Ascending aorta (tissue), 2 donors: ENCODE measurements around the gene ATL3. TPM values are rescaled to one million over a fixed set of nuclear protein-coding genes. Genes with fewer than 3 reads are reported as not detected.
"Not testable (repeated sequence)": the region's sequence is repeated elsewhere in the genome, so short reads cannot be mapped to it uniquely, and the experiment has no call there.

Source experiments
- DNase-seq, 2 donors: peaks; one replicate each; pipeline ENCODE4 v3.0.0-alpha.2; 2019; ENCODE audit warnings: low spot score in 2 of 2
- H3K27ac ChIP-seq, 2 donors: fragments of 200-600 bp; sonication (generic); one replicate each; pipeline ENCODE4 v1.5.1; 2016 to 2017; ENCODE audit warnings: mild to moderate bottlenecking in 1 of 2
- H3K27me3 ChIP-seq: fragments of 200-600 bp; sonication (generic); one replicate; pipeline ENCODE4 v1.5.1; 2017
- H3K36me3 ChIP-seq, 2 donors: fragments of 200-600 bp; sonication (generic); one replicate each; pipeline ENCODE4 v1.5.1; 2016
- H3K4me1 ChIP-seq, 2 donors: fragments of 200-600 bp; sonication (generic); one replicate each; pipeline ENCODE4 v1.5.1; 2016 to 2017; ENCODE audit warnings: mild to moderate bottlenecking in 1 of 2
- H3K4me3 ChIP-seq, 2 donors: fragments of 200-600 bp; sonication (generic); one replicate each; pipeline ENCODE4 v1.5.1; 2016 to 2017; ENCODE audit warnings: mild to moderate bottlenecking in 1 of 2
- H3K9me3 ChIP-seq, 2 donors: fragments of 200-600 bp; sonication (generic); one replicate each; pipeline ENCODE4 v1.5.1; 2016
- intact Hi-C: fragments of 100-400 bp; cut with DNase I; formaldehyde crosslinking; loops from one replicate; pipeline ENCODE4 v1.15.1; 2023
- total RNA-seq: library from RNA; depleted of rRNA; stranded (reverse); fragments of >200 nt; gene quantifications from one replicate; pipeline ENCODE4 v1.1.0, GENCODE V29; 2016
- TF ChIP-seq, protein P1 (sequence below), 3 experiments: fragments of 200-600 bp in 2 of 3; fragments of 450-650 bp in 1 of 3; sonication (generic) in 2 of 3; IDR thresholded peaks; one replicate each; pipeline ENCODE4 v1.5.1; 2016 to 2019; ENCODE audit warnings: antibody characterized with exemption in 3 of 3, mild to moderate bottlenecking in 1 of 3, moderate library complexity in 1 of 3

The ATL3 gene
- total RNA-seq, 1 donor from 2014 or later, result 77.3 TPM

DNA sequence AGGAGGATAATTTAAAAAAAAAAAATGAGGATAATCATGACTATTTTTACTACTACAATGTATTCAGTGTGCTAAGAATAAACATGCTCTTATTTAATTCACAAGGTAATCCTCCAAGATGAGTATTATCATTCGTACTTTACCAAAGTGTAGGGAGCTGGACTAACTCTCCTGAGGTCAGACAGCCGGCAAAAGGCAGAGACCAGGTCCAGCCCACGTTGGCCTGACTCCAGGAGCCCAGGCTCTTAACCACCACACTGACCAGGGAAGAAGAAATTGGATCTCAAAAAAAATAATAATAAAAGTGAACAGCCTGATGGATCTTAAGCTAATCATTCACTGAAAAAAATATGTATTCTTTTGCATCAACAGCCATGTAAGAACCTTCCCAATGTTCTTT is 82.2 kb downstream of the ATL3 start:
- Histone ChIP-seq H3K27me3 (no peaks in the 10 kb centered on the region), H3K36me3 (peaks cover 42 to 88% of the 10 kb centered on the region in 2 donors), H3K4me3 (no peak overlapping the region), H3K27ac (no peak overlapping the region), H3K4me1 (no peaks in the 10 kb centered on the region), H3K9me3 (no peaks in the 10 kb centered on the region)
- intact Hi-C loops, result no loop called here
- TF ChIP-seq, protein P1, sequence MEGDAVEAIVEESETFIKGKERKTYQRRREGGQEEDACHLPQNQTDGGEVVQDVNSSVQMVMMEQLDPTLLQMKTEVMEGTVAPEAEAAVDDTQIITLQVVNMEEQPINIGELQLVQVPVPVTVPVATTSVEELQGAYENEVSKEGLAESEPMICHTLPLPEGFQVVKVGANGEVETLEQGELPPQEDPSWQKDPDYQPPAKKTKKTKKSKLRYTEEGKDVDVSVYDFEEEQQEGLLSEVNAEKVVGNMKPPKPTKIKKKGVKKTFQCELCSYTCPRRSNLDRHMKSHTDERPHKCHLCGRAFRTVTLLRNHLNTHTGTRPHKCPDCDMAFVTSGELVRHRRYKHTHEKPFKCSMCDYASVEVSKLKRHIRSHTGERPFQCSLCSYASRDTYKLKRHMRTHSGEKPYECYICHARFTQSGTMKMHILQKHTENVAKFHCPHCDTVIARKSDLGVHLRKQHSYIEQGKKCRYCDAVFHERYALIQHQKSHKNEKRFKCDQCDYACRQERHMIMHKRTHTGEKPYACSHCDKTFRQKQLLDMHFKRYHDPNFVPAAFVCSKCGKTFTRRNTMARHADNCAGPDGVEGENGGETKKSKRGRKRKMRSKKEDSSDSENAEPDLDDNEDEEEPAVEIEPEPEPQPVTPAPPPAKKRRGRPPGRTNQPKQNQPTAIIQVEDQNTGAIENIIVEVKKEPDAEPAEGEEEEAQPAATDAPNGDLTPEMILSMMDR (IDR thresholded peaks at IDR 0.05), result no peak
- DNase-seq, result no peak

DNA sequence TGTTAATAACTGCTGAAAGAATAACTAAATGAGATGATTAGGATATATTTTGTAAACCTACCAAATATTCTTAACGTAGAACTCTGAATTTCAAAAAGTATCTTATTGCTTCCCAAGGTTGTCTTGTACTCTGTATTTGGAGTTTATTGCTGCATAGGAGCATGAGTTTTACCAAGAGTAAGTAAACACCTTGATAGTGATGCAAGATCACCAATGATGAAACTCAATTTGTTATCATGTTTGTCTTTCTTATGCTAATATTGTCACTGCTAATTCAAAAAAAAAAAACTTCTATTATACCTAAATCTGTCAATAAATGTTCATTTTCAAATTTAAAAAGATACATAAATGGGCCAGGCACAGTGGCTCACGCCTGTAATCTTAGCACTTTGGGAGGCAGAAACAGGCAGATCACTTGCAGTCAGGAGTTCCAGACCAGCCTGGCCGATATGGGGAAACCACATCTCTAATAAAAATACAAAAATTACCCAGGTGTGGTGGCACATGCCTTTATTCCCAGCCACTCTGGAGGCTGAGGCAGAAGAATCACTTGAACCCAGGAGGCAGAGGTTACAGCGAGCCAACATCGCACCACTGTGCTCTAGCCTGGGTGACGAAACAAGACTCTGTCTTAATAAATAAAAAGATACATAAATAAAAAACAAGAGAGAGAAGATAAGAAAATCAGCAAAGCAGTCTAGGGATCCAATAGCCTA is 84.6 kb downstream of the ATL3 start:
- Histone ChIP-seq H3K4me3 (no peak overlapping the region), H3K27ac (no peak overlapping the region), H3K4me1 (no peaks in the 10 kb centered on the region), H3K36me3 (peaks cover 51 to 90% of the 10 kb centered on the region in 2 donors), H3K9me3 (no peaks in the 10 kb centered on the region), H3K27me3 (no peaks in the 10 kb centered on the region)
- no peak for DNase-seq
- intact Hi-C loops, result no loop called here
- TF ChIP-seq, protein P1 (IDR thresholded peaks at IDR 0.05), result no peak

DNA sequence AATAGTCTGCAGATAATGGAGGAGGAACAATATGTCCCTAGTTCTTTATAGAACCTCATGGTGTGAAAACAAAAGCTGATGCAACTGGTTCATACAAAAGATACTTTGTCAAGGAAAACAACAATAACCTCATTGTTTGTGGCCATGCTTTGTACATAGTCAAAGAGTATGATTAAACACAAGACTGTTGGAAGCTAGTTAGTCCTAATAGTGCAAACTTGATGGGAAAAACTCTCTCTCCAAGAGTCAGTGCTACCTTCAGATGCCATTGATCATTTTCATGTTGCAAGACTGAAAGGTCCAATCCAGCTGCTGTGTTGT is 87.9 kb downstream of the ATL3 start:
- H3K27me3 ChIP-seq, result no peaks in the 10 kb centered on the region
- H3K9me3 ChIP-seq, result peaks cover 9 to 17% of the 10 kb centered on the region in 2 donors
- peaks cover 49 to 80% of the 10 kb centered on the region in 2 donors for H3K36me3 ChIP-seq
- DNase-seq, result no peak
- TF ChIP-seq, protein P1 (IDR thresholded peaks at IDR 0.05), result no peak
- no peak overlapping the region for H3K27ac ChIP-seq
- intact Hi-C loops, result no loop called here
- no peaks in the 10 kb centered on the region for H3K4me1 ChIP-seq
- H3K4me3 ChIP-seq, result no peak overlapping the region

DNA sequence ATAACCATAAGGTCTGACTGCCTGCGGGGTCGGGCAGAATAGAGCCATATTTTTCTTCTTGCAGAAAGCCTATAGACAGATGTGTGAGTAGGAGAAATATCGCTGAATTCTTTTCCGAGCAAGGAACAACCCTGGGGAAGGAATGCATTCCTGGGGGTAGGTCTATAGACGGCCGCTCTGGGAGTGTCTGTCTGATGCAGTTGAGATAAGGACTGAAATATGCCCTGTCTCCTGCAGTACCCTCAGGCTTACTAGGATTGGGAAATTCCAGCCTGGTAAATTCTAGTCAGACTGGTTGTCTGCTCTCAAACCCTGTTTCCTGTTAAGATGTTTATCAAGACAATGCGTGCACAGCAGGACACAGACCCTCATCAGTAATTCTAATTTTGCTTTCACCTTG is 90.0 kb downstream of the ATL3 start:
- DNase-seq, H3K27me3 ChIP-seq, H3K4me1 ChIP-seq, H3K27ac ChIP-seq, H3K4me3 ChIP-seq, intact Hi-C loops: not testable (repeated sequence)
- Histone ChIP-seq H3K36me3 (peaks cover 49 to 59% of the 10 kb centered on the region in 2 donors), H3K9me3 (peaks cover 9 to 17% of the 10 kb centered on the region in 2 donors)

DNA sequence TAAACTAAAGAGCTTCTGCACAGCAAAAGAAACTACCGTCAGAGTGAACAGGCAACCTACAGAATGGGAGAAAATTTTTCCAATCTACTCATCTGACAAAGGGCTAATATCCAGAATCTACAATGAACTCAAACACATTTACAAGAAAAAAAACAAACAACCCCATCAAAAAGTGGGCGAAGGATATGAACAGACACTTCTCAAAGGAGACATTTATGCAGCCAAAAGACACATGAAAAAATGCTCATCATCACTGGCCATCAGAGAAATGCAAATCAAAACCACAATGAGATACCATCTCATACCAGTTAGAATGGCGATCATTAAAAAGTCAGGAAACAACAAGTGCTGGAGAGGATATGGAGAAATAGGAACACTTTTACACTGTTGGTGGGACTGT is 92.3 kb downstream of the ATL3 start:
- DNase-seq, H3K4me3 ChIP-seq, intact Hi-C loops, H3K27ac ChIP-seq, H3K27me3 ChIP-seq: not testable (repeated sequence)
- Histone ChIP-seq H3K36me3 (peaks cover 38 to 49% of the 10 kb centered on the region in 2 donors), H3K9me3 (peaks cover 9 to 17% of the 10 kb centered on the region in 2 donors), H3K4me1 (peaks cover 0 to 16% of the 10 kb centered on the region in 2 donors)

DNA sequence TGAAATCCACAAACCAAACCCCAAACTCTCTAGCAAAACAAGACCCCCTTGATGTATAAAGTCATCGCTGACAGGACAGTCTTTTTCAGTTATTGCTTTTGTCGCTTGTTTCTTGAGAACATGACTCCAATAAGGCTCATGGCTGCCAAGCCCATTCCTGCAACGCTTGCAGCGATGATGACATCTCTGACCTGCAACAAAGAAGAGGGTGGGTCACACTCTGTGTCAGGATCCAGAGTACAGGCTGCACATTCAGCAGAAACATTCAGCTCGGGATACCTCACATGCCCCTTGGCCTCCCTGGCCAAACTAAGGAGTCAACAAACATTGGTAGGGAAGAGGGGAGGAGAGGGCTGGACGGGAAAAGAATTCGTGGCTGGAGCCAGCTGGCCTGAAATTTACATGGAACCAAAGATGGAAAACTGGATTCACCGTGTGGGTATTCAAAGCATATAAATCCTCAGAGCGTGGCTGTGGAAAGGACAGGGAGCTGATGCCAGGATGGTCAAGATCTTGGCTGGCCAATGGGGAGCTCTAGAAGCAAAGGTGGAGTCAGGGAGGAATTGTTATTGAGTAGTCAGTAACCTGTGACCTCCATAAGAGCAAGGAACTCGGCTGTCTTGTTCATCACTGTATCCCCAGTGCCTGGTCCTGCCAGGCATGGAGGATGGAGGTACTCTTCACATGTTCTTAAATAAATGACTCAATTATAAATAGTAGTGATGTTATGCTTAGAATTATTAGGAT is 96.1 kb downstream of the ATL3 start:
- intact Hi-C loops, result no loop called here
- H3K27ac ChIP-seq, result peak overlapping the region; percentile 28 to 40
- H3K4me1 ChIP-seq, result peaks cover 0 to 18% of the 10 kb centered on the region in 2 donors
- peak in 1 of 2 donors; percentile 81 for DNase-seq
- no peak overlapping the region for H3K4me3 ChIP-seq
- TF ChIP-seq, protein P1 (IDR thresholded peaks at IDR 0.05), result no peak
- H3K36me3 ChIP-seq, result peaks cover 7 to 14% of the 10 kb centered on the region in 2 donors
- H3K27me3 ChIP-seq, result no peaks in the 10 kb centered on the region
- H3K9me3 ChIP-seq, result peaks cover 0 to 3% of the 10 kb centered on the region in 2 donors

Other genes starting within 250 kb of the ATL3 start
- 0.21 TPM for gene PLAAT5, start 180.2 kb downstream of the ATL3 start, total RNA-seq
- not detected for gene LGALS12, start 165.3 kb downstream of the ATL3 start, total RNA-seq
- 1.1 TPM for gene PLAAT4, start 134.6 kb downstream of the ATL3 start, total RNA-seq
- not detected for gene PLAAT2, start 108.0 kb downstream of the ATL3 start, total RNA-seq
- 21.1 TPM for gene PLAAT3, start 56.9 kb downstream of the ATL3 start, total RNA-seq
- 49.5 TPM for gene RTN3, start 10.1 kb upstream of the ATL3 start, total RNA-seq
- 34.7 TPM for gene ZFTA, start 97.4 kb upstream of the ATL3 start, total RNA-seq
- gene SPINDOC, start 142.1 kb upstream of the ATL3 start, total RNA-seq, result 5.0 TPM
- gene MARK2, start 167.7 kb upstream of the ATL3 start, total RNA-seq, result 45.7 TPM
- not detected for gene RCOR2, start 245.8 kb upstream of the ATL3 start, total RNA-seq